ENCODE data around the gene NOCT.
"Not testable (repeated sequence)": the region's sequence is repeated elsewhere in the genome, so short reads cannot be mapped to it uniquely, and the experiment has no call there.

DNA sequence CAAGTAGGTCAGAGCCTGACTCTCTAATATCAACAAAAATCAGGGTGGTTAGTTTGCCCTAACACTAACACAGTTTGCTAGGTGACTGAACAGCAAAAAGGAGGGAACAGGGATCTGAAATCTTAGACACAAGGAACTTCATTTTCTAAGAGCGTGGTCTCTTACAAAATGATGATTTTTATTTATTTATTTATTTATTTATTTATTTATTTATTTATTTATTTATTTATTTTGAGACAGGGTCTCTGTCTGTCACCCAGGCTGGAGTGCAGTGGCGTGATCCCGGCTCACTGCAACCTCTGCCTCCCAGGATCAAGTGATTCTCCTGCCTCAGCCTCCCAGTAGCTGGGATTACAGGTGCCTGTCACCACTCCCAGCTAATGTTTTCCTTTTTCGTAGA lies 11.9 kb upstream of the NOCT start:
- TF ChIP-seq, protein P1, sequence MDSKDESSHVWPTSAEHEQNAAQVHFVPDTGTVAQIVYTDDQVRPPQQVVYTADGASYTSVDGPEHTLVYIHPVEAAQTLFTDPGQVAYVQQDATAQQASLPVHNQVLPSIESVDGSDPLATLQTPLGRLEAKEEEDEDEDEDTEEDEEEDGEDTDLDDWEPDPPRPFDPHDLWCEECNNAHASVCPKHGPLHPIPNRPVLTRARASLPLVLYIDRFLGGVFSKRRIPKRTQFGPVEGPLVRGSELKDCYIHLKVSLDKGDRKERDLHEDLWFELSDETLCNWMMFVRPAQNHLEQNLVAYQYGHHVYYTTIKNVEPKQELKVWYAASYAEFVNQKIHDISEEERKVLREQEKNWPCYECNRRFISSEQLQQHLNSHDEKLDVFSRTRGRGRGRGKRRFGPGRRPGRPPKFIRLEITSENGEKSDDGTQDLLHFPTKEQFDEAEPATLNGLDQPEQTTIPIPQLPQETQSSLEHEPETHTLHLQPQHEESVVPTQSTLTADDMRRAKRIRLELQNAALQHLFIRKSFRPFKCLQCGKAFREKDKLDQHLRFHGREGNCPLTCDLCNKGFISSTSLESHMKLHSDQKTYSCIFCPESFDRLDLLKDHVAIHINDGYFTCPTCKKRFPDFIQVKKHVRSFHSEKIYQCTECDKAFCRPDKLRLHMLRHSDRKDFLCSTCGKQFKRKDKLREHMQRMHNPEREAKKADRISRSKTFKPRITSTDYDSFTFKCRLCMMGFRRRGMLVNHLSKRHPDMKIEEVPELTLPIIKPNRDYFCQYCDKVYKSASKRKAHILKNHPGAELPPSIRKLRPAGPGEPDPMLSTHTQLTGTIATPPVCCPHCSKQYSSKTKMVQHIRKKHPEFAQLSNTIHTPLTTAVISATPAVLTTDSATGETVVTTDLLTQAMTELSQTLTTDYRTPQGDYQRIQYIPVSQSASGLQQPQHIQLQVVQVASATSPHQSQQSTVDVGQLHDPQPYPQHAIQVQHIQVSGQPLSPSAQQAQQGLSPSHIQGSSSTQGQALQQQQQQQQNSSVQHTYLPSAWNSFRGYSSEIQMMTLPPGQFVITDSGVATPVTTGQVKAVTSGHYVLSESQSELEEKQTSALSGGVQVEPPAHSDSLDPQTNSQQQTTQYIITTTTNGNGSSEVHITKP (tag by site-specific recombination; IDR thresholded peaks at IDR 0.05) = not testable (repeated sequence)
- not testable (repeated sequence) for TF ChIP-seq ZNF626 (tag by site-specific recombination; IDR thresholded peaks at IDR 0.05); ZNF776 (tag by site-specific recombination; IDR thresholded peaks at IDR 0.05; ENCODE audit: borderline replicate concordance); ZBTB1 (tag by site-specific recombination; IDR thresholded peaks at IDR 0.05); MEIS1 (CRISPR knock-in tag; IDR thresholded peaks at IDR 0.05; ENCODE audit: borderline replicate concordance); KLF16 (tag by site-specific recombination; IDR thresholded peaks at IDR 0.05); ZNF416 (tag by site-specific recombination; IDR thresholded peaks at IDR 0.05)
- TF ChIP-seq, protein P2, sequence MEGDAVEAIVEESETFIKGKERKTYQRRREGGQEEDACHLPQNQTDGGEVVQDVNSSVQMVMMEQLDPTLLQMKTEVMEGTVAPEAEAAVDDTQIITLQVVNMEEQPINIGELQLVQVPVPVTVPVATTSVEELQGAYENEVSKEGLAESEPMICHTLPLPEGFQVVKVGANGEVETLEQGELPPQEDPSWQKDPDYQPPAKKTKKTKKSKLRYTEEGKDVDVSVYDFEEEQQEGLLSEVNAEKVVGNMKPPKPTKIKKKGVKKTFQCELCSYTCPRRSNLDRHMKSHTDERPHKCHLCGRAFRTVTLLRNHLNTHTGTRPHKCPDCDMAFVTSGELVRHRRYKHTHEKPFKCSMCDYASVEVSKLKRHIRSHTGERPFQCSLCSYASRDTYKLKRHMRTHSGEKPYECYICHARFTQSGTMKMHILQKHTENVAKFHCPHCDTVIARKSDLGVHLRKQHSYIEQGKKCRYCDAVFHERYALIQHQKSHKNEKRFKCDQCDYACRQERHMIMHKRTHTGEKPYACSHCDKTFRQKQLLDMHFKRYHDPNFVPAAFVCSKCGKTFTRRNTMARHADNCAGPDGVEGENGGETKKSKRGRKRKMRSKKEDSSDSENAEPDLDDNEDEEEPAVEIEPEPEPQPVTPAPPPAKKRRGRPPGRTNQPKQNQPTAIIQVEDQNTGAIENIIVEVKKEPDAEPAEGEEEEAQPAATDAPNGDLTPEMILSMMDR (tag by site-specific recombination; IDR thresholded peaks at IDR 0.05) = not testable (repeated sequence)
- TF ChIP-seq, protein P3, sequence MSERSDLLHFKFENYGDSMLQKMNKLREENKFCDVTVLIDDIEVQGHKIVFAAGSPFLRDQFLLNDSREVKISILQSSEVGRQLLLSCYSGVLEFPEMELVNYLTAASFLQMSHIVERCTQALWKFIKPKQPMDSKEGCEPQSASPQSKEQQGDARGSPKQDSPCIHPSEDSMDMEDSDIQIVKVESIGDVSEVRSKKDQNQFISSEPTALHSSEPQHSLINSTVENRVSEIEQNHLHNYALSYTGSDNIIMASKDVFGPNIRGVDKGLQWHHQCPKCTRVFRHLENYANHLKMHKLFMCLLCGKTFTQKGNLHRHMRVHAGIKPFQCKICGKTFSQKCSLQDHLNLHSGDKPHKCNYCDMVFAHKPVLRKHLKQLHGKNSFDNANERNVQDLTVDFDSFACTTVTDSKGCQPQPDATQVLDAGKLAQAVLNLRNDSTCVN (tag by site-specific recombination; optimal IDR thresholded peaks at IDR 0.05) = not testable (repeated sequence)
